Testis (tissue), 2 donors: ENCODE measurements around the gene CFAP65.

Source experiments
- CTCF ChIP-seq, 3 experiments: fragments of 450-650 bp in 2 of 3; fragments of 200-600 bp in 1 of 3; sonication (generic) in 1 of 3; IDR thresholded peaks; one replicate each; pipeline ENCODE4 v1.5.1; 2016 to 2019; ENCODE audit warnings: antibody characterized with exemption in 3 of 3, mild to moderate bottlenecking in 2 of 3, moderate library complexity in 1 of 3
- POLR2A ChIP-seq: fragments of 450-650 bp; IDR thresholded peaks from one replicate; pipeline ENCODE4 v1.6.1; 2017; ENCODE audit warnings: antibody characterized with exemption, mild to moderate bottlenecking, moderate library complexity

- TF ChIP-seq CTCF (IDR thresholded peaks at IDR 0.05), result no peak
- no peak for TF ChIP-seq POLR2A
These were observed 83.6 kb downstream of the CFAP65 start for GRCh38 chr2:218957671-218958070.
